ENCODE results near the gene SH3RF1.

SH3RF1 gene

DNA sequence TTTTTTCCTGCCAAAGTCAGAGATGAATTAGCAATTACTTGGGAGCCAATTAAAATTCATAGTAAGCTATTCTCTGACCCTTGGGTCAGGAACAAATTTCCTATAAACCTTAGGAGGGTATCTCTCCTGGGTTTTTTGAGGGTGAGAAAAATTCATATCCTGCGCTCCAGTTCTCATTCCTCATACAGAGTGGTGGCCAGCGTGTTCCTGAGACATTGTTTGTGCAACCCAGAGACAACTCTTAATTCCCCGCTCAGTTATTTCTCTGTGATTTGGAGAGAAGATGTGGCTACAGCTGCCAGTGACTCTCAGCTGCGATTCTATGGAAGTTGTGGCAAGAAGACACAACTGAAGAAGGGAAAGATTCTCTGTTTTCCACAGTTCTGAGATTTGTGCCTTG, 222.8 kb downstream of the SH3RF1 start:
- no peak overlapping the region for H3K4me3 ChIP-seq (ENCODE audit: low read length)
- DNase-seq (ENCODE audit: low read depth): no peak
- TF ChIP-seq, protein P1, sequence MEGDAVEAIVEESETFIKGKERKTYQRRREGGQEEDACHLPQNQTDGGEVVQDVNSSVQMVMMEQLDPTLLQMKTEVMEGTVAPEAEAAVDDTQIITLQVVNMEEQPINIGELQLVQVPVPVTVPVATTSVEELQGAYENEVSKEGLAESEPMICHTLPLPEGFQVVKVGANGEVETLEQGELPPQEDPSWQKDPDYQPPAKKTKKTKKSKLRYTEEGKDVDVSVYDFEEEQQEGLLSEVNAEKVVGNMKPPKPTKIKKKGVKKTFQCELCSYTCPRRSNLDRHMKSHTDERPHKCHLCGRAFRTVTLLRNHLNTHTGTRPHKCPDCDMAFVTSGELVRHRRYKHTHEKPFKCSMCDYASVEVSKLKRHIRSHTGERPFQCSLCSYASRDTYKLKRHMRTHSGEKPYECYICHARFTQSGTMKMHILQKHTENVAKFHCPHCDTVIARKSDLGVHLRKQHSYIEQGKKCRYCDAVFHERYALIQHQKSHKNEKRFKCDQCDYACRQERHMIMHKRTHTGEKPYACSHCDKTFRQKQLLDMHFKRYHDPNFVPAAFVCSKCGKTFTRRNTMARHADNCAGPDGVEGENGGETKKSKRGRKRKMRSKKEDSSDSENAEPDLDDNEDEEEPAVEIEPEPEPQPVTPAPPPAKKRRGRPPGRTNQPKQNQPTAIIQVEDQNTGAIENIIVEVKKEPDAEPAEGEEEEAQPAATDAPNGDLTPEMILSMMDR (conservative IDR thresholded peaks at IDR 0.05; ENCODE audit: low read depth, low read length): no peak

DNA sequence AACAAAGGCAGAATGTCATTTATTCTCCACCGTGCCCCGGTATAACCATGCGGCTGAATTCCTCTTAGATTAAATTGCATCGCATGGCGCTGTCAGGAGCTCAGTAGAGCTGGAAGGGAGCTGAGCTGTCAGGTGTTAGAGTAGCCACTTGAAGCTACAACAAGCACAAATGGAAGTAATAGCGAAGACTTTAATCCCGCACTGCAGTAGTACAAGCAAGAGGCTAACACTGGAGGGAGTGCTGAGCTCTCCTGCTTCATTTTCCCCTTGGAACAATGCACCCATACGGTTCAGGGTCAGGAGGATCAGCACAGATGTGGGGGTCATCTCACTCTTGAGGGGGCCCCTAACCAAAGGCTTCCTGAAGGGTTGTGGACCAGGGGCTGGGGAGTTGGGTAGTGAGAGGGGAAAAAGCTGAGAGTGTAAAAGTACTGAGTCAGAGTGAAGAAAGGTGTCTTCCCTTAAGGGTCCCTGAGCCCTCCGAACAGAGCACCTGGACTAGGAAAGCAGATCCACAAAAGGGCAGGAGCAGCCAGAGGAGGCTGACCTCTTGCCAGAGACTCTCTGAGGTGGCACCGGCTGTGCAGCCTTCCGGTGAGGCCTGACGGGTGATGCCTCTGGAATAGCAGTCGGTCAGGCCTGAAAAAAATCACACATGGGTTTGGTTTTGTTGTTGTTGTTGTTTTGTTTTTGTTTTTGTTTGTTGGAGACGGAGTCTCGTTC, 224.7 kb downstream of the SH3RF1 start:
- TF ChIP-seq, protein P1 (conservative IDR thresholded peaks at IDR 0.05; ENCODE audit: low read depth, low read length): peak; percentile 62
- no peak overlapping the region for H3K4me3 ChIP-seq (ENCODE audit: low read length)
- DNase-seq (ENCODE audit: low read depth): peak; percentile 30

DNA sequence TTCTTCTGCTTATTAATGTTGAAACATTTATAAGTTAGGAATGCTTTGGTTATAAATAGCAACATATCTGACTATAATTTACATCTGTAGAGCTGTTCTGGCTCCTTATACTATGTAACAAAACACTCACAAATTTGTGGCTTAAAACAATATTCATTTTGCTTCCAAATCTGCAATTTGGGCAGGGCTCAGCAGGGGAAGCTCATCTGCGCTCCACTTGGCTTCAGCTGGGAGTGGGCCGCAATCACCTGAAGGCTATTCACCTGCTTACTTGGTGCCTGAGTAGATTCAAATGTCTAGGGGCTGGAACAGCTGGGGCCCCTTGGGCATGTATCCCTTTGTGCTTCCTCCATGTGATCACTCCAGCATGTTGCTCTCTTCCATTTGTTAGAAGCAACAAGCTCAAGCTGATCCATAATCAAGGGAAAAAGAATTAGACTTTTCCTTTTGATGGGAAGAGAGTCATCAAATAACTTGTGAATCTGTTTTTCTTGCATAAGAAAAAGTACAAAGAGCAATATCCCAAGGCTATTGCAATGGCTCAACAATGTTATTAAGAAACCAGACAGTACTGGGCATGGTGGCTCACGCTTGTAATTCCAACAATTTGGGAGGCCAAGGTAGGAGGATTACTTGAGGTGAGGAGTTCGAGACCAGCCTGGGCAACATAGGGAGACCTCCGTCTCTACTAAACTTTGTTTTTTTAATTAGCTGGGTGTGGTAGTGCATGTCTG, 225.9 kb downstream of the SH3RF1 start:
- H3K4me3 ChIP-seq (ENCODE audit: low read length): no peak overlapping the region
- TF ChIP-seq, protein P1 (conservative IDR thresholded peaks at IDR 0.05; ENCODE audit: low read depth, low read length): no peak
- no peak for DNase-seq (ENCODE audit: low read depth)
